Measurements from ENCODE around the gene HOXD13.

GRCh38 chr2:176126929-176127773, 34.6 kb downstream of the HOXD13 start:
- TF ChIP-seq, protein P1, sequence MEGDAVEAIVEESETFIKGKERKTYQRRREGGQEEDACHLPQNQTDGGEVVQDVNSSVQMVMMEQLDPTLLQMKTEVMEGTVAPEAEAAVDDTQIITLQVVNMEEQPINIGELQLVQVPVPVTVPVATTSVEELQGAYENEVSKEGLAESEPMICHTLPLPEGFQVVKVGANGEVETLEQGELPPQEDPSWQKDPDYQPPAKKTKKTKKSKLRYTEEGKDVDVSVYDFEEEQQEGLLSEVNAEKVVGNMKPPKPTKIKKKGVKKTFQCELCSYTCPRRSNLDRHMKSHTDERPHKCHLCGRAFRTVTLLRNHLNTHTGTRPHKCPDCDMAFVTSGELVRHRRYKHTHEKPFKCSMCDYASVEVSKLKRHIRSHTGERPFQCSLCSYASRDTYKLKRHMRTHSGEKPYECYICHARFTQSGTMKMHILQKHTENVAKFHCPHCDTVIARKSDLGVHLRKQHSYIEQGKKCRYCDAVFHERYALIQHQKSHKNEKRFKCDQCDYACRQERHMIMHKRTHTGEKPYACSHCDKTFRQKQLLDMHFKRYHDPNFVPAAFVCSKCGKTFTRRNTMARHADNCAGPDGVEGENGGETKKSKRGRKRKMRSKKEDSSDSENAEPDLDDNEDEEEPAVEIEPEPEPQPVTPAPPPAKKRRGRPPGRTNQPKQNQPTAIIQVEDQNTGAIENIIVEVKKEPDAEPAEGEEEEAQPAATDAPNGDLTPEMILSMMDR (conservative IDR thresholded peaks at IDR 0.05; ENCODE audit: low read depth in 2 of 2) = peak; percentile 79 to 96
- TF ChIP-seq, protein P2, sequence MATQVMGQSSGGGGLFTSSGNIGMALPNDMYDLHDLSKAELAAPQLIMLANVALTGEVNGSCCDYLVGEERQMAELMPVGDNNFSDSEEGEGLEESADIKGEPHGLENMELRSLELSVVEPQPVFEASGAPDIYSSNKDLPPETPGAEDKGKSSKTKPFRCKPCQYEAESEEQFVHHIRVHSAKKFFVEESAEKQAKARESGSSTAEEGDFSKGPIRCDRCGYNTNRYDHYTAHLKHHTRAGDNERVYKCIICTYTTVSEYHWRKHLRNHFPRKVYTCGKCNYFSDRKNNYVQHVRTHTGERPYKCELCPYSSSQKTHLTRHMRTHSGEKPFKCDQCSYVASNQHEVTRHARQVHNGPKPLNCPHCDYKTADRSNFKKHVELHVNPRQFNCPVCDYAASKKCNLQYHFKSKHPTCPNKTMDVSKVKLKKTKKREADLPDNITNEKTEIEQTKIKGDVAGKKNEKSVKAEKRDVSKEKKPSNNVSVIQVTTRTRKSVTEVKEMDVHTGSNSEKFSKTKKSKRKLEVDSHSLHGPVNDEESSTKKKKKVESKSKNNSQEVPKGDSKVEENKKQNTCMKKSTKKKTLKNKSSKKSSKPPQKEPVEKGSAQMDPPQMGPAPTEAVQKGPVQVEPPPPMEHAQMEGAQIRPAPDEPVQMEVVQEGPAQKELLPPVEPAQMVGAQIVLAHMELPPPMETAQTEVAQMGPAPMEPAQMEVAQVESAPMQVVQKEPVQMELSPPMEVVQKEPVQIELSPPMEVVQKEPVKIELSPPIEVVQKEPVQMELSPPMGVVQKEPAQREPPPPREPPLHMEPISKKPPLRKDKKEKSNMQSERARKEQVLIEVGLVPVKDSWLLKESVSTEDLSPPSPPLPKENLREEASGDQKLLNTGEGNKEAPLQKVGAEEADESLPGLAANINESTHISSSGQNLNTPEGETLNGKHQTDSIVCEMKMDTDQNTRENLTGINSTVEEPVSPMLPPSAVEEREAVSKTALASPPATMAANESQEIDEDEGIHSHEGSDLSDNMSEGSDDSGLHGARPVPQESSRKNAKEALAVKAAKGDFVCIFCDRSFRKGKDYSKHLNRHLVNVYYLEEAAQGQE (IDR thresholded peaks at IDR 0.05; ENCODE audit: unreplicated experiment) = no peak
- TF ChIP-seq EZH2 (IDR thresholded peaks at IDR 0.05; ENCODE audit: low read depth, unreplicated experiment) = peak; percentile 45
